ENCODE measurements around the gene CHD5. TPM values are rescaled to one million over a fixed set of nuclear protein-coding genes. Genes with fewer than 3 reads are reported as not detected.
A peak's percentile ranks its signal among the peaks of the same experiment; 100 is the strongest.

Gene CHD5
- total and polyA plus RNA-seq, 7 experiments from 2014 or later = 0.14 to 2.8 (median 0.37) TPM; not detected in 2

- ChIA-PET POLR2A (interaction anchor here (0.9 kb wide), 1 partner anchor 89 kb away, joined by 3 read pairs; no protein-coding TSS in a partner anchor), CTCF (interaction anchor here (0.6 to 1.3 kb wide), 2 partner anchors 16 to 24 kb away, joined by 3 to 4 read pairs; no protein-coding TSS in a partner anchor)
- H3K27me3 ChIP-seq (ENCODE audit: control insufficient read depth in 2 of 2, insufficient read depth in 2 of 2, low read length in 2 of 2) = peaks cover 0 to 8% of the 10 kb centered on the region in 2 donors
- intact Hi-C loops (cut with micrococcal nuclease) = loop anchor here (1.0 to 10.0 kb wide), 3 partner anchors 29 to 396 kb away; partner anchors contain the start of genes ICMT (in 1 of the 2) and KLHL21 (in 1 of the 2)
- Mint-ChIP-seq H3K27ac (peak within 1 kb of the TSS in 2 of 9 donors; percentile 36 to 69), H3K4me3 (peak within 1 kb of the TSS; percentile 60 to 88 (median 80)), H3K27me3 (peaks cover 0 to 19% (median 6%) of the 10 kb centered on the region in 5 donors), H3K4me1 (peaks cover 5 to 25% (median 15%) of the 10 kb centered on the region in 7 donors), H3K9me3 (peaks cover 0 to 2% (median 0%) of the 10 kb centered on the region in 11 donors), H3K36me3 (peaks cover 0 to 11% (median 0%) of the 10 kb centered on the region in 5 donors)
- H3K4me1 ChIP-seq (ENCODE audit: control insufficient read depth in 2 of 2, insufficient read depth in 2 of 2, low read length in 2 of 2) = peaks cover 0 to 5% of the 10 kb centered on the region in 2 donors
- no peaks in the 10 kb centered on the region for H3K9me3 ChIP-seq (ENCODE audit: control insufficient read depth in 2 of 3, low read length in 3 of 3)
- peak; percentile 67 for ATAC-seq
- no peak within 1 kb of the TSS for H3K27ac ChIP-seq (ENCODE audit: low read depth, low read length)
- peak within 1 kb of the TSS; percentile 58 for H3K4me3 ChIP-seq (ENCODE audit: low read length)
- no peaks in the 10 kb centered on the region for H3K36me3 ChIP-seq (ENCODE audit: control insufficient read depth in 2 of 3, insufficient read depth in 3 of 3, low read length in 3 of 3)
- DNase-seq = peak in 5 of 9 donors; percentile 21 to 86 (median 28)
These were observed 25.9 kb upstream of the CHD5 start, which contains the start of gene RNF207 for GRCh38 chr1:6205849-6206519. TSS of gene RNF207 (plus strand) at chr1:6206119. CDS start at chr1:6206536, 417 bp downstream.

- H3K4me3 ChIP-seq (ENCODE audit: low read length) = no peak overlapping the region
- H3K36me3 ChIP-seq (ENCODE audit: control insufficient read depth in 2 of 3, insufficient read depth in 3 of 3, low read length in 3 of 3) = peaks cover 0 to 10% (median 0%) of the 10 kb centered on the region in 3 experiments
- Mint-ChIP-seq H3K36me3 (peaks cover 0 to 12% (median 5%) of the 10 kb centered on the region in 5 donors), H3K9me3 (peaks cover 0 to 4% (median 0%) of the 10 kb centered on the region in 11 donors), H3K4me1 (peaks cover 32 to 54% (median 44%) of the 10 kb centered on the region in 7 donors), H3K27ac (peak overlapping the region in 2 of 9 donors; percentile 47 to 48), H3K4me3 (peak overlapping the region in 3 of 10 donors; percentile 12 to 21 (median 17)), H3K27me3 (peaks cover 0 to 8% (median 0%) of the 10 kb centered on the region in 5 donors)
- no peak for DNase-seq
- H3K27me3 ChIP-seq (ENCODE audit: control insufficient read depth in 2 of 2, insufficient read depth in 2 of 2, low read length in 2 of 2) = peaks cover 0 to 6% of the 10 kb centered on the region in 2 donors
- no peaks in the 10 kb centered on the region for H3K9me3 ChIP-seq (ENCODE audit: control insufficient read depth in 2 of 3, low read length in 3 of 3)
- no peak overlapping the region for H3K27ac ChIP-seq (ENCODE audit: low read depth, low read length)
- H3K4me1 ChIP-seq (ENCODE audit: control insufficient read depth in 2 of 2, insufficient read depth in 2 of 2, low read length in 2 of 2) = peaks cover 24 to 26% of the 10 kb centered on the region in 2 donors
- POLR2A ChIA-PET = interaction anchor here (0.6 kb wide), 1 partner anchor 9 kb away, joined by 6 read pairs; no protein-coding TSS in a partner anchor
- CTCF ChIA-PET = interaction anchor here (0.9 kb wide), 1 partner anchor 11 kb away, joined by 3 read pairs; no protein-coding TSS in a partner anchor
- no peak for ATAC-seq
- intact Hi-C loops (cut with micrococcal nuclease) = loop anchor here in 1 of 2 donors (10.0 kb wide), 1 partner anchor 97 kb away; no protein-coding TSS in a partner anchor
These were observed 22.1 kb upstream of the CHD5 start for GRCh38 chr1:6202256-6202655.

DNA sequence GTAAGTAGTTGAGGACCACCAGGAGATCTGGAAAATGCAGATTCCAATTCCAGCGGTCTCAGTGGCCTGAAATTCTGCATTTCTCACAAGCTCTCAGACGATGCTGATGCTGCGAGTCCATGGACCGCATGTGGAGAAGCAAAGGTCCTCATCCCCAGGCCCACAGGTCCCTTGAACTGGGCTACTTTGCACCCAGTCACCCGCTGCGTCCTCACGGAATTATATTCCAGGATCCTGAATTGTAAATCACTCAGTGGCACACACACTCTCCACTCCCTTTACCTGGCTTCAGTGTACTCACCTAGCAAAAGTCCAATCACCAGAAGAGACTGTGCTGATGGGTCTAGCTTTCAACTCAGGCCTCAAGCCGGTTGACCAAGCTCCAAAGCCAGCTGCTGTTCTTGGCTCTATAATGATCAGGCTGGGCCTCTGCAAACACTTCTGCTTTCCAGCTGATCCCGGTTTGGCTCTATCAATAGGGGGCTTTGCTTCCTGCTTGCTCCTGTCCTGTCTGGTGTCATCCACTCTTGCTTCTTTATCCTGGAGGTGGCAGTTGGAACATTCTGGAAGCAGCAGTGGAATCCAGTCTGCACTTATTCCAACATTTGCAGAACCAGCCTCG lies 20.2 kb upstream of the CHD5 start:
- H3K9me3 ChIP-seq (ENCODE audit: control insufficient read depth in 2 of 3, low read length in 3 of 3) = no peaks in the 10 kb centered on the region
- Mint-ChIP-seq H3K27me3 (peaks cover 0 to 3% (median 0%) of the 10 kb centered on the region in 5 donors), H3K27ac (peak overlapping the region; percentile 54 to 96 (median 93)), H3K36me3 (peaks cover 3 to 20% (median 19%) of the 10 kb centered on the region in 5 donors), H3K4me3 (peak overlapping the region; percentile 85 to 98 (median 94)), H3K9me3 (peaks cover 0 to 4% (median 0%) of the 10 kb centered on the region in 11 donors), H3K4me1 (peaks cover 40 to 62% (median 50%) of the 10 kb centered on the region in 7 donors)
- no peaks in the 10 kb centered on the region for H3K27me3 ChIP-seq (ENCODE audit: control insufficient read depth in 2 of 2, insufficient read depth in 2 of 2, low read length in 2 of 2)
- no peak for ATAC-seq
- peak overlapping the region; percentile 85 for H3K27ac ChIP-seq (ENCODE audit: low read depth, low read length)
- H3K36me3 ChIP-seq (ENCODE audit: control insufficient read depth in 2 of 3, insufficient read depth in 3 of 3, low read length in 3 of 3) = peaks cover 0 to 26% (median 0%) of the 10 kb centered on the region in 3 experiments
- intact Hi-C loops (cut with micrococcal nuclease) = loop anchor here in 1 of 2 donors (10.0 kb wide), 1 partner anchor 95 kb away; no protein-coding TSS in a partner anchor
- peak overlapping the region; percentile 79 for H3K4me3 ChIP-seq (ENCODE audit: low read length)
- POLR2A ChIA-PET = interaction anchor here (0.8 to 1.7 kb wide), 4 partner anchors 15 to 174 kb away, joined by 3 to 8 read pairs (median 3); partner anchors contain the start of gene ICMT
- H3K4me1 ChIP-seq (ENCODE audit: control insufficient read depth in 2 of 2, insufficient read depth in 2 of 2, low read length in 2 of 2) = peaks cover 24 to 25% of the 10 kb centered on the region in 2 donors
- CTCF ChIA-PET = no interaction called here
- DNase-seq = no peak

DNA sequence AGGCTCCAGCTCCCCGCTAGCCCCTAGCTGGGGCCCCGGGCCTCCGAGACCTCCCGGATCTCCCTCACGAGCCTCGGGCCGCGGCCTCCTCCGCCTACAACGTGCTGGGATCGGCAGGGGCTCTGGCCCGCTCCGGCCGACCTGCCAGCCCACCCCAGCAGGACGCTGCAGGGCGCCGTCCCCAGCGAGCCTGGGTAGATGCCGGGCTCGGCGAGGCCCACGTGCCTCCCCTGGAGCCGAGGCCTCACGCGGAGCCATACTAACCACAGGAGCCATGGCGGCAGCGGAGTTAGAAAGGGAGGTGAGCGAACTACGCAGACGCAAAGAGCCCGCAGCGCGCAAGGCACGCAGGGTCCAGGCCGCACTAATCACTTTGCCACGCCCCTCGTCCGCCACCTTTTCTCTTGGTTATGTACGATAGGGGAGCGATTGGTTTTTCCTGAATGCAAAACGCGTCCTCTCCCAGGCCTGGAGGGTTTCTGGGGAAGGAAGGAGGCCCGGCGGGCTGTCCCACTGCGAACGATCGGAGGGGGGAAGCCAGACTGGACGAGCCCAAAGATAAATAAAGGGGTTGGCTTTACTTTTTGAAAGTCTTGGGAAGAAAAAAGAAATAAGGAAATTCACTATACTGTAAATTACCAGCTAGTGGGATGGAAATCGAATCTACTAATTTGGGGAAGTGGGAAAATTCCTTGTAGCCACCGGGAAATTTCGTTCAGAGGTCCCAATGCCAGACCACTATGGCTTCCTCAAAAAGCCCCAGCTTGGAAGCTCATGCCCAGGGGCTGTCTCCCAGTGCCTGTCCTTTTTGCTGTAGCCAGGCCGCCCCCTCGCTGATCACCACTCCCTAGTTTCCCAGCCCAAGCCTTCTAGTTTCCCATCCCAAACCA lies 19.4 kb upstream of the CHD5 start, which contains the start of gene RPL22:
Gene RPL22 (minus strand): TSS at position 298 of the 890 bp plus-strand sequence. CDS start 22 bp downstream, at position 276.
- ChIA-PET POLR2A (interaction anchor here (0.7 to 1.7 kb wide), 5 partner anchors 14 to 403 kb away, joined by 3 to 8 read pairs (median 3); partner anchors contain the start of genes ICMT and KLHL21), CTCF (no interaction called here)
- DNase-seq (peak; percentile 79 to 98 (median 96)), ATAC-seq (peak; percentile 99)
- peaks cover 0 to 4% (median 0%) of the 10 kb centered on the region in 11 donors for H3K9me3 Mint-ChIP-seq
- peaks cover 24 to 25% of the 10 kb centered on the region in 2 donors for H3K4me1 ChIP-seq (ENCODE audit: control insufficient read depth in 2 of 2, insufficient read depth in 2 of 2, low read length in 2 of 2)
- peaks cover 0 to under 1% (median 0%) of the 10 kb centered on the region in 5 donors for H3K27me3 Mint-ChIP-seq
- H3K4me3 Mint-ChIP-seq = peak within 1 kb of the TSS; percentile 85 to 98 (median 94)
- H3K36me3 Mint-ChIP-seq = peaks cover 3 to 20% (median 19%) of the 10 kb centered on the region in 5 donors
- peaks cover 40 to 56% (median 47%) of the 10 kb centered on the region in 7 donors for H3K4me1 Mint-ChIP-seq
- intact Hi-C loops (cut with micrococcal nuclease) = loop anchor here (1.0 to 10.0 kb wide), 12 partner anchors 8 to 585 kb away; partner anchors contain the start of genes ICMT (in 2 of the 2), NPHP4 (in 2 of the 2), PHF13 (in 2 of the 2) and ACOT7 (in 1 of the 2)
- no peaks in the 10 kb centered on the region for H3K27me3 ChIP-seq (ENCODE audit: control insufficient read depth in 2 of 2, insufficient read depth in 2 of 2, low read length in 2 of 2)
- H3K27ac Mint-ChIP-seq = peak within 1 kb of the TSS; percentile 82 to 96 (median 93)
- H3K9me3 ChIP-seq (ENCODE audit: control insufficient read depth in 2 of 3, low read length in 3 of 3) = no peaks in the 10 kb centered on the region
- peak within 1 kb of the TSS; percentile 85 for H3K27ac ChIP-seq (ENCODE audit: low read depth, low read length)
- peaks cover 0 to 29% (median under 1%) of the 10 kb centered on the region in 3 experiments for H3K36me3 ChIP-seq (ENCODE audit: control insufficient read depth in 2 of 3, insufficient read depth in 3 of 3, low read length in 3 of 3)
- peak within 1 kb of the TSS; percentile 79 for H3K4me3 ChIP-seq (ENCODE audit: low read length)

GRCh38 chr1:6198646-6199297 lies 18.7 kb upstream of the CHD5 start:
- Histone ChIP-seq H3K27ac (ENCODE audit: low read depth, low read length) (peak overlapping the region; percentile 85), H3K9me3 (ENCODE audit: control insufficient read depth in 2 of 3, low read length in 3 of 3) (no peaks in the 10 kb centered on the region), H3K27me3 (ENCODE audit: control insufficient read depth in 2 of 2, insufficient read depth in 2 of 2, low read length in 2 of 2) (no peaks in the 10 kb centered on the region), H3K36me3 (ENCODE audit: control insufficient read depth in 2 of 3, insufficient read depth in 3 of 3, low read length in 3 of 3) (peaks cover 0 to 37% (median 8%) of the 10 kb centered on the region in 3 experiments), H3K4me1 (ENCODE audit: control insufficient read depth in 2 of 2, insufficient read depth in 2 of 2, low read length in 2 of 2) (peaks cover 24 to 25% of the 10 kb centered on the region in 2 donors), H3K4me3 (ENCODE audit: low read length) (peak overlapping the region; percentile 79)
- CTCF ChIA-PET = interaction anchor here (0.7 kb wide), 1 partner anchor 46 kb away, joined by 3 read pairs; no protein-coding TSS in a partner anchor
- ATAC-seq = peak; percentile 2
- intact Hi-C loops (cut with micrococcal nuclease) = loop anchor here (1.0 to 2.0 kb wide), 11 partner anchors 9 to 586 kb away; partner anchors contain the start of genes ICMT (in 2 of the 2), NPHP4 (in 2 of the 2), PHF13 (in 2 of the 2) and ACOT7 (in 1 of the 2)
- Mint-ChIP-seq H3K4me3 (peak overlapping the region; percentile 85 to 98 (median 94)), H3K27me3 (no peaks in the 10 kb centered on the region), H3K27ac (peak overlapping the region; percentile 82 to 96 (median 93)), H3K36me3 (peaks cover 3 to 20% (median 19%) of the 10 kb centered on the region in 5 donors), H3K9me3 (peaks cover 0 to 4% (median 0%) of the 10 kb centered on the region in 11 donors), H3K4me1 (peaks cover 40 to 60% (median 47%) of the 10 kb centered on the region in 7 donors)
- POLR2A ChIA-PET = interaction anchor here (0.6 to 0.8 kb wide), 3 partner anchors 38 to 403 kb away, joined by 3 to 4 read pairs (median 3); partner anchors contain the start of genes ICMT and KLHL21
- DNase-seq = peak in 2 of 9 donors; percentile 18 to 25
